ENCODE data around the gene IQSEC2. TPM values are rescaled to one million over a fixed set of nuclear protein-coding genes. Genes with fewer than 3 reads are reported as not detected.
A peak's percentile ranks its signal among the peaks of the same experiment; 100 is the strongest.

IQSEC2 gene
- 11.6 TPM for total RNA-seq
- long read RNA-seq, partial matches to known transcripts, result 1 of 5 reads
- long read RNA-seq, other reads (novel, unspliced or antisense), result 1 of 5 reads

DNA sequence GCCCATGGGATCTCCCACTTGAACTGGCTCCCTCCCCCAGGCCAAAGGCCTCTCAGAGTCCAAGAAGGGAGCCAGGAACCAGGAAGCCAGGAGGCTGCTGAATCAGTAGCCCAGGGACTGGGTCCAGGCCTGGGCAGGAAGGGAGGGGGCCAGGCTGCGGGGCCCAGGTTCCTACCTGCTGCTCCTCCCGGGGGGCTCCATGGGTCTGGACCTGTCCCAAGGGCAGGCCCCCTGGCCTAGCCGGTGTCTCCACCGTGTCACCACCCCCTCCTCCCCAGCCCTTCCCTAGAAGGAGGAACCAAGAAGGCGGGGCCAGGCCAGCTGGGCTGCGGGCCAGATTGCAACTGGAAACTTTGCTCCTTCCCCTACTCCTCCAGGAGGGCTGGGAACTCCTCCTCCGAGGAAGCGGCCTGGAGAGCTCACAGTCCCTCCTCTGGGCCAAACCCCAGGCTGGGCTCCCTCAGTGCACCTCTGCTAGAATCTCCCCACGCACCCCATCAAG lies at the start of gene IQSEC2:
Gene IQSEC2, minus strand, starts transcription at position 264 of the 502 bp plus-strand sequence.
- intact Hi-C loops (cut with DNase I), result loop anchor here (10.0 kb wide), 1 partner anchor 153 kb away; the partner anchor contains the start of gene HSD17B10
- peak; percentile 87 for ATAC-seq
- peak; percentile 89 for DNase-seq (ENCODE audit: missing footprints)

DNA sequence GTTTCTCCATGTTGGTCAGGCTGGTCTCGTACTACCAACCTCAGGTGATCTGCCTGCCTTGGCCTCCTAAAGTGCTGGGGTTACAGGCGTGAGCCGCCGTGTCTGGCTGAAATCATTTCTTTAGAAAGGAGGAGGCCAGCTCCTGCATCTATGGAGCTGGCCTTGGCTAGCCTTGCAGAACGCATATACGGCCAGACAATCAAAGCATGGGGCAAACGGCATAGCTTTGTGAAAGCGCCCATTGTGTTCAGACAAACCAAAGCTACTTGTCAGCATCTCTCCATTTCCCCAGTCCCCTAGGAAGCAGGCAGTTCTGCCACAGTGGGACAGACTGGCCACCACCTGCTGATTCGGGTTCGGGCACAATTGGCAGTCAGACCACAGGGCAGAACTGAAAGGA lies 48.9 kb upstream of the IQSEC2 start:
- ATAC-seq (no peak), DNase-seq (ENCODE audit: missing footprints) (no peak)
- intact Hi-C loops (cut with DNase I), result no loop called here

DNA sequence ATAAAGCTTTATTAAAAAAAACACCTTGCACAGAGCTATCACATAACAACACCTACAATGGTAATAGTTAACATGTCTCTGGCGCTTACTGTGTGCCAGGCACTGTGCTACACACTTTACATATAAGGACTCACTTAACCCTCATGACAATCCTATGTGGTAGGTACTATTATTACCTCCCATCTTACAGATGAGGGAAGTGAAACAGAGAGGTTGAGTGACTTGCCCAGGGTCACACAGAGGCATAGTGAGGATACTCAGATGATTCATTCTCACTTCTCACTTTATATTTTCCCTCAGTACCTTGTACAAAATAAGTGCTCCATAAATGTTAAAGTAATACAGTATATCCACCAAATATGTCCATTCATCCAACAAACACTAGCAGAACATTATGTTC lies 43.4 kb upstream of the IQSEC2 start:
- no peak for ATAC-seq
- intact Hi-C loops (cut with DNase I), result no loop called here
- no peak for DNase-seq (ENCODE audit: missing footprints)

DNA sequence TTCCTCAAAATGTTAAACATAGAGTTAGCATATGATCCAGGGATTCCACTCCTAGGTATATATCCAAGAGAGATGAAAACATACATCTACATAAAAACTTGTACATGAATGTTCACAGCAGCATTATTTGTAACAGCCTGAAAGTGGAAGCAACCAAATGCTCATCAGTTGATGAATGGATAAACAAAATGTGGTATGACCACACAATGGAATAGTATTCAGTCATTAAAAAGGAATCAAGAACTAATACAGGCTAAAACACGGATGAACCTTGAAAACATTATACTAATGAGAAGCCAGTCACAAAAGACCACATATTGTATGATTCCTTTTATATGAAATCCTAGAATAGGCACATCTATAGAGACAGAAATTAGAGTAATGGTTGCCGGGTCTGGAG lies 42.7 kb upstream of the IQSEC2 start:
- intact Hi-C loops (cut with DNase I), result no loop called here
- ATAC-seq (no peak), DNase-seq (ENCODE audit: missing footprints) (no peak)

DNA sequence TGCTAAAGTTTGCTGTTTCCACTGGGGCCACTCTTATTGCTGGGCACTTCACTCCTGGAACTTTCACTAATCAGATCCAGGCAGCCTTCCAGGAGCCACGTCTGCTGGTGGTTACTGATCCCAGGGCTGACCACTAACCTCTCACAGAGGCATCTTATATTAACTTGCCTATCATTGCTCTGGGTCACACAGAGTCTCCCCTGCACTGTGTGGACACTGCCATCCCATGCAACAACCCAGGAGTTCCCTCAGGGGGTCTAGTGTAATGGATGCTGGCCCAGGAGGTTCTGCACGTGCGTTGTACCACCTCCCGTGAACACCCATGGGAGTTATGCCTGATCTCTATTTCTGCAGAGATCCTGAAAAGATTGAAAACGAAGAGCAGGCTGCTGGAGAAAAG lies 41.8 kb upstream of the IQSEC2 start:
- DNase-seq (ENCODE audit: missing footprints) (no peak), ATAC-seq (no peak)
- intact Hi-C loops (cut with DNase I), result no loop called here

DNA sequence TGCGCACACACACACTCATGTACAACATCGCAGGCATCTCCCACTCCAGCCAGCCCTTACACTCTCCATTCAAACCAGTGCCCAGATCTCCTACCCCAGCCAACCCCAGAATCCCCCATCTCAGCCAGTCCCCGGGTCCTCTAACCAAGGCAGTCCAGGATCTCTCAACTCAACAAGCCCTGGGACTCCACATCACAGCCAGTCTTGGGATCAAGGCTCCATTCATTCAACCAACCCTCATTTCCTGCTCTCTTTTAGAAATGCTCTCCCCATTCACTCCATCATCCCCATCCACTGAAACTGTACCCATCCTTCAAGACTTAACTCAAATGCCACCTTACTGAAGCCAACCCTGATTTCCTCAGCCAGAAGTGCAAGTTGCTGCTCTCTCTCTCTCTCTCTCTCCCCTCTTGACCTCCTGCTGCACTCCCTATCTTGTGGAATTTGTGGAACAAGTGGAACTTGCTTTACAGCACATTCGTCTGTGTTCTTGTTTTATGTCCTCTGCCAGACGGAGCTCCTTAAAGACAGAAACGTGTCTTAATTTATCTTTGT lies 40.6 kb upstream of the IQSEC2 start:
- ATAC-seq (no peak), DNase-seq (ENCODE audit: missing footprints) (no peak)
- intact Hi-C loops (cut with DNase I), result no loop called here

DNA sequence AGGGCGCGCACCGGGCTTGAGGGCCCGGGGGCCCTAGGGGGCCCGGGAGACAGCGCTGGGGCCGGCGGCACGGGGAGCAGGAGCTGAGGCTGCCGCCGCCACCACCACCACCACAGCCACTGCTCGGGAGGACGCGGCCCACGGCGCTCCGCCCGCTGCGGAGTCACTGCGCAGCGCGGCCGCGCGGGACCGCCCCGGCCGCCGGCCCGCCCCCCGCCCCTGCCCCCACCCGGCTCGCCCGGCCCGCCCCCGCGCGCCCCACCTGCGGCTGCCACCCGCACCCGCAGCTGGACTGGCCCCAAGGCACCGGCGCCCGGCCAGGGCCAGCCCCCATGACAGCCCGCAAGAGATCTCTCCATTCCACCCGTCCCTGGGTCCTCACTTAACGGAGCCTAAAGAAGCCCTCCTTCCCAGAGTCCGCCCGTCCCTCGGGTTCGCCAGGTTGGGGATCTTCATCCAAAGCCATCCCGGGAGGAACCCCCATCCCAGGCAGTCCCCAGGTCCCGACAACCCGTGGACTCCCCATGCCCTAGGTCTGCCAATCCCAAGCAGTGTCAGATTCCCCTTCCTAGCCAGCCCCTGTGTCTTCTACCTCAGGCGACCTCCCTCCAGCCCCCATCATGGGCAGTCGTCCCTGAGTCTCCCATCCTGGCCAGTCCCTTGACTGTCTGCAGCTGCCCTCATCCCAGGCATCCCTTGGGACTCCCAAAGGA lies 40.0 kb upstream of the IQSEC2 start:
- ATAC-seq (peak; percentile 79), DNase-seq (ENCODE audit: missing footprints) (no peak)
- intact Hi-C loops (cut with DNase I), result no loop called here

DNA sequence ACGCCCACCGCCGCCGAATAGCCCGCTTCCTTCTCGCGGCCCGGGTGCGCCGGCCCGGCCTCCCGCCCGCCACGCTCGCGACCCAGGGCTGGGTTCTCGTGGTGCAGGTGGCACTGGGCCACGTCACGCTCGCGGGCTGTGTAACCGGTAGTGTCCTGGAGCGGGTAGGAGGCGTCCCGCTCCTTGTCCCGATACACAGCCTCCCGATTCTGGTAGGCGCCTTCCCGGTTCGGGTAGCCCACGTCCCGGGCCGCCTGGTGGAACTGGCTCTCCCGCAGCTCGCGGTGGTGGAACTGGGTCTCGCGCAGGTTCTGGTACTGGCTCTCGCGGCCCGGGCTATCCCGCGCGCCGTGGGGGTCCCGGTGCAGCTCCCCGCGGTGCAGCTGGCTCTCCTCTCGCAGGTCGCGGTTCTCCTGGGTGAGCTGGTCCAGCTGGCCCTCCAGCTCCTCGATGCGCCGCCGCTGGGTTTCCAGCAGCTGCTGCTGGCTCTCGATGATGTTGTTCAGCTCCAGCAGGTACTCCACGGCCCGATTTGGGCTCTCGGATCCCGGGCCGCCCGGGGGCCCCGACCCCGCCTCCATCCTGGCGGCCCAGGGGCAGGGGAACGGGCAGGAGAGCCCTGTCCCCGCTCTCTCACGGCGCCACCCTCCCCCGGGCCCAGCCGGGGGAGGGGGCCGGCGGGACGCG lies 39.3 kb upstream of the IQSEC2 start:
- intact Hi-C loops (cut with DNase I), result no loop called here
- peak; percentile 40 for ATAC-seq
- DNase-seq (ENCODE audit: missing footprints), result peak; percentile 69

DNA sequence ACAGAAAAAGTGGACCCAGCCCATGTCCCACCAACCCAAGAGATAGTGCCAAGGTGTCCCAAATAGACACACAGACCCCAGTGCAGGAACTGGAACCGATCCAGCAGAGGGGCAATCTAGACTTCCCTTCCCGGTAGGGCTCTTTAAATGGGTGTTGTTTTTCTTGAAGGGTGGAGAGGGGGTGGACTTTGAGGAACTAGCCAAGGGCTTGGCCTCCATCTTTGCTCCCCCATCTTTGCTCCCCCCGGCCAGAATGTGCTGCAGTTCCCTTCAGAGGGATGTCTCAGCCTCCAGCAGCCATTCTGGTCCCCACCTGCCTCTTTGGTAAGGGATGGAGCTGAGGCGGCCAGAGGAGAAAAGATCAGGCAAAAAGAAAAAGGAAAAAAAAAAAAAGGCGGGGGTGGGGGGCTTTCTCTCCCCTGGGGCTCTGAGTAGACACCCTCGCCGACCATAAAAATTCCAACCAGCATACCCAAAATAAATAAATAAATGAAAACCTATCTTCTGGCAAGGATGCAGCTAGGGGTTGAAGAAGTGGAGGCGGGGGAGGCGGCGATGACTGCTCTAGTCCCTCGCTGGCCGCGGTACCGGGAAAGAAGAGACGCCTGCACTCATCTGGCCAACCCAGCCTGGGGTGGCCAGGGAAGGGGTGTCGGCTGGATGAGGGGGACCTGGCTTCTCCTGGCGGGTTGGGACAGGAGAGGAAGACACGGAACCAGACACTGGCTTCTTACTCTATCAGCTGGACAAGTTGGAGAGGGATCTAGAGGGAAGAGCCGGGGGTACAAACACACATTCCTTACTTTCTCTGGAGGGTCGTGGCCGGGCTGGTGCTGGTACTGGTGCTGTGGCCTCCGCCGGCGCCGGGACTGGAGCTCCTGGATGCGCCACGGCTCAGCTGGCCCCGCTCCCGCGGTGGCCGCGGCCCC lies 38.5 kb upstream of the IQSEC2 start:
- DNase-seq (ENCODE audit: missing footprints), result no peak
- no peak for ATAC-seq
- intact Hi-C loops (cut with DNase I), result loop anchor here (2.0 kb wide), 1 partner anchor 117 kb away; no protein-coding TSS in a partner anchor

DNA sequence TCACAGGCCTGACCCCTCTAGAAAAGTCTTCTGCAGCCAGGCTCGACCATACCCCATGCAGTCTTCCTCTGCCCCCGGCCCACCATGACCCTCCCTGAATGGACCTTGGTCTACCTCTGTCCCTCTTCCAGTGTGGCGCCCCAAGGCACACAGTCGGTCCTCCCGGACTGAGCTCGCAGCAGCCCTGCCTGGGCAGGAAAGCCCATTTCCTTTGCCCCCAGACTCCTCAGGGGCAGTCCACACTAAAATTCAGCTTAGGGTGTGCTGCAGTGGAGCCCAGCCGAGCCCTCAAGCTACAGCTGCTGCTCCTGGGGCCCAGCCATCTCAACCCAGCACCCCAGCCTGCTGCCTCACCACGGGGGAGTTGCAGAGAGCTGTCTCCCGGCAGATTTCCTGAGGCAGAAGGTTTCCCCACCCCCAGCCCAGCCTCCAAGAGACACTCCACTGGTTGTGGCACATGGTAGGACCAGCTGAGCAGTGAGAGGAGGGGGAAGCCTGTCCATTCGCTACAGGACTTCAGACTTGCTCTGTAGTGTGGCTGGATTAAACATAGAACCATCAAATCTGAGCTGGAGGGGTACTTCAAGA lies 37.5 kb upstream of the IQSEC2 start:
- intact Hi-C loops (cut with DNase I), result loop anchor here (2.0 kb wide), 1 partner anchor 118 kb away; no protein-coding TSS in a partner anchor
- ATAC-seq, result no peak
- DNase-seq (ENCODE audit: missing footprints), result no peak

DNA sequence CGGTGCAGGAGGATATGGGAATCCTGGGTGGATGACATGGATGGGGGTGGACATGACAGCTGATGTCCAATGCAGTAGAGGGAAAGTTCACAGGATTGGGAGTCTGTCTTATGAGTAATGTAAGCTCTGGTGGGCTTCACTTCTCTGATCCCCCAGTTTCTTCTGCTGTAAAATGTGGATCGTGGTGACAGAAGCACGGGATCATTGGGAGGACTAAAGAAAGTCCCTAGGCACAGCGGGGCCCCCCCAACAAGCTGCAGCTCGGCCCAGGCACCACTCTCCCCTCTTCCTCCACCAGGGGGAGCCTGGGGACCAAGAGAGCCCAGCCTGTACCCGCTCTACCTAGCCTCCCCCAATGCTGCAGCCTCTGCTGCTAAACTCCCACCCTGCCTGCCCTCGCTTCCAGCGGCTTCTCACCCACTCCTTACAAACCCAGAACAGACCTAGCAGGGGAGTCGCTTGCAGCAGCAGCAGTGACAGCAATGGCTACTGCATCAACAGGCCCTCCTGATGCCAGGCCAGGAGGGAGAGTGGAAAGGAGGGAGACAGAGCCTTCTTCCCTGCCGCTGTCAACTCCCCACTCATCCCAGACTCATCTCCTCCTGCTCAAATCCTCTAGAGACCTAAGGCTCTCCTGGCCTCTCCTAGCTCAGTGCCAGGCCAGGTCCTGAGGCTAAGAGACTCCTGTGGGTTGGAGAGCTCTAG lies 36.1 kb upstream of the IQSEC2 start:
- peak; percentile 70 for DNase-seq (ENCODE audit: missing footprints)
- intact Hi-C loops (cut with DNase I), result loop anchor here (2.0 kb wide), 1 partner anchor 119 kb away; no protein-coding TSS in a partner anchor
- ATAC-seq, result peak; percentile 71

DNA sequence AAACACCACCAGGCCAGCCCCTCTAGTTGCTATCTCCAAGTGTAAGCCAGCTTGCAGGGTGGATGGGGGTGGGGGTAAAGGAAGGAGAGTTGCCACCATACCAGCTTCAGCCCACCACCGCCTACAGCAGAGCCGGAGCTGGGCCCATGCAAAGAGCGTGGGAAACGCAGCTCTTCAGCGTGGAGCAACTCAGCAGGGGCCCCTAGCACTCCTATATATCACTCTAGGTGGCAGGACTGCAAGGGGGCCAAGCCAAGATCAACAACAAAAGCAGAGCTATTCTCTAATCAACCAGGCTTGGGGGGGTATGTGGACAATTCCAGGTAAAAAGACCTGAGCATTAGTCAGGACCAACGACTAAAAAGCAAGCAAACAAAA lies 35.5 kb upstream of the IQSEC2 start:
- no peak for DNase-seq (ENCODE audit: missing footprints)
- ATAC-seq, result no peak
- intact Hi-C loops (cut with DNase I), result no loop called here

DNA sequence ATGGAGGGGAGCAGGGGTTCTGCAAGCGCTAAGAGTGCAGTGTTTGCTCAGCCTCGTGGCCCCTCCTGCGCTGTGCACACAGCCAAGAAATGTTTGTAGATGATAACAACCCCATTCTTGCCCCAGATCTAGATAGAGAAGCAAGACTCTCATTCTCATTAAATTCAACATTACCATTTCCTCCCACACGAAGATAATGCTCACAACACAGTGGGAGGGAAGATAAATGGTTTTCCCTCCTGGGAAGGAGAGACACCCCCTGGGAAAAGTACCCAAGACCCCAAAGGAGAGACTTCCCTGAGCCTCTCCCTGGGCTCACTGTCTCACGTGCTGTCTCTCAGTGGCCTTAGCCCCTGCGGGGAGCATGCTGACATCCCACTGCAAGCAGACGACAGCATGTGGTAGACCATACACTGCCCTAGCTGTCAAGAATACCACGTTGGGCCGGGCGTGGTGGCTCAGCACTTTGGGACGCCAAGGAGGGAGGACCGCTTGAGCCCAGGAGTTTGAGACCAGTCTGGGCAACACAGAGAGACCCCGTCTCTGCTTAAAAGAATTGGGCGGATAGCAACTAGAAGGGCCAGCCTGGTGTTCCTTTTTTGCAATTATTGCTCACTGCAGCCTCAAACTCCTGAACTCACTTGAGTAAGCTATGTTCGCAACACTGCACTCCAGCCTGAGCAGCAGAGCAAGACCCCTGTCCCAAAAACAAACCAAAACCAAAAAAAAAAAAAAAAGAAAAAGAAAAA lies 34.9 kb upstream of the IQSEC2 start:
- ATAC-seq, result no peak
- intact Hi-C loops (cut with DNase I), result no loop called here
- DNase-seq (ENCODE audit: missing footprints), result no peak

DNA sequence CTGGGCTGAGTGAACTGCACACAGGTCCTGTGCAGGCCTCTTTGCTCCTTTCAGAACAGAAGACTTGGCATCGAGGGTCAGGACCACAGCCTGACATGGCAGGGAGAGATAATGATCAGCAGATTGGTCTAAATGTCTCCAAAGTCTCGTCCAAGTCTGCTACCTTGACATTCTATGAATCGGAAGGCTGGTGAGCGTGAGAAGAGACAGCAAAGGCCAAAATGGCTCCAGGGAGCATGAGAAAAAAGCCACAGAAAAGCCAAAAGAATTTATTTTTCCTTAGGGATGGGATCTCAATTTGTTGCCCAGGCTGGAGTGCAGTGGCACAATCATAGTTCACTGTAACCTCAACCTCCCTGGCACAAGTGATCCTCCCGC lies 32.3 kb upstream of the IQSEC2 start:
- no peak for DNase-seq (ENCODE audit: missing footprints)
- no peak for ATAC-seq
- intact Hi-C loops (cut with DNase I), result no loop called here

DNA sequence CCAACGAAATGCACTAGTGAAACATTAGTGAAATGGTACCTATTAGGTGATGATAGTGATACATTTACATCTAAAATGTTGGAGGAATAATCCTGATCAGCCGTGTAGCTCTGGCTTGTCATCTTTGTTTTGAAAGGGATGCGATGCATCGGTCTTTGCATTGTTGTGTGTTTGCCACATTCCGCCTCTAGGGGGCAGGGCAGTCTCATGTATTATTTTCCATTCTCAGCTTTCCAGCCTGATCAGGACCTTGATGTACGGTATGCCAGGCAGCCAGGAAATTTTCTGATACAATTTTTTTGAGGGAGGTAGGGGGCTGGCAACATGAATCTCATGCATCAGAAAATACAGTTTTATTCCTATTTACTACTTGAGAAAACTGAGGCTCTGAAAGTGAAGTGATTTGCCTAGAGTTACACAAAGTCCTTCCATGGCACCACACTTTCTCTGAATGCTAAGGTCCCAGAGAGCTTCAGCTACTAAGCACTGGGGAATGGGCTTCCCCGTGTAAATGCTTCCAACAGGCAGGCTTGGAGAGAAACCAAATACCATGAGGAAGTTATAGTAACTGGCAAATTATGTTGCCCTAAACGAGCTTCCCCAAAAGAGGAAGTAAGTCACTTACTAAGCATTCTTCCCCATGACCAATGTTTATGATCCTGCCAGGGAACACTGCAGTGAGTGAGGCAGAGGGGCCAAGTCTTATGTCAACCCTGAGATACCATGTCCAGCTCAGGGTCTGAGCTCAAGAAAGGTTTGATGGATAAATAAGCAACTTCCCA lies 31.8 kb upstream of the IQSEC2 start:
- intact Hi-C loops (cut with DNase I), result no loop called here
- DNase-seq (ENCODE audit: missing footprints) (no peak), ATAC-seq (peak; percentile 62)

DNA sequence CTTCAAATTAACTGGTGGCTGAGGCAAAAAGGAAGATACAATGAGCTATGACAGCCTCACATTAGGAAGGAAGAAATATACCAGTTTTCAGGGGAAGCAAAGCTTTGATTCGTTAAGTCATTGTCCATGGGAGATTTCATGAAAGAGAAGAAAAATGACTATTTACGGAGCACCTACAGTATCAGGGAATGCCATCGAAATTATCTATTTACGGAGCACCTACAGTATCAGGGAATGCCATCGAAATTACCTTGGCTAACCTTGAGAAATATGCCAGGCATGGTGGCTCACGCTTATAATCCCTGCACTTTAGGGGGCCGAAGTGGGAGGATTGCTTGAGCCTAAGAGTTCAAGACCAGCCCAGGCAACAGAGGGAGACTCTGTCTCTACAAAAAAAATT lies 28.5 kb upstream of the IQSEC2 start:
- intact Hi-C loops (cut with DNase I), result no loop called here
- DNase-seq (ENCODE audit: missing footprints) (no peak), ATAC-seq (no peak)

Data from Right ventricle myocardium inferior (tissue), 1 donor.